ENCODE data around the gene OR8B4. TPM values are rescaled to one million over a fixed set of nuclear protein-coding genes. Genes with fewer than 3 reads are reported as not detected.

OR8B4 gene
- total and polyA plus RNA-seq, 12 donors: not detected

DNA sequence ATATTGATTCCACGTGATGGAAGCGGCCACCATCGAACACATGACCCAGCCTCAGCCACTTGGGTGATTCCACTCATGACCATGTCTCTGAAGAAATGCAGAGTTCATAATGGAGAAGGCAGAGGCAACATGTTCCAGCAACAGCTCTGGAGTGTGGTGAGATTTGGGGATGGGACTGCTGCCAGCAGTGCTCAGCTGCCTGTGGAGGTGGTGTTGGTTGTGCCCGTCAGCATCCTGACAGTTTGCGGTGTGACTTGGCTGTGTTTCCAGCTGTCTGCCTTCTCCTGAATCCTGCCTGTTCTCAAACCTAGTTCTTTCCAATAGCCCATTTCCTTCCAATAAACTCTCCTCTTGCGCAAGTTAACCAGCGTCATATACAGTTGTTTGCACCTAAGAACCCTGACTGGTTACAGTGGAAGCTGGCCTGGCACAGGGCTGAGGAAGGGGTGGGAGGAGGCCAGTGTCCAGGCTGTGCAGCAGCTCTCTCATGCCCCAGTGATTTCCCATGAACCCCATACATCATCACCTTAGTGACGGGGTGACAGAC lies 42.8 kb upstream of the OR8B4 start:
- H3K4me3 ChIP-seq: no peak overlapping the region
- H3K4me1 ChIP-seq (replicated peaks in 1 of 2): no peaks in the 10 kb centered on the region
- no peak overlapping the region for H3K27ac ChIP-seq
- no peak for DNase-seq
- no peak for TF ChIP-seq POLR2A (IDR thresholded peaks at IDR 0.05)
- TF ChIP-seq, protein P1, sequence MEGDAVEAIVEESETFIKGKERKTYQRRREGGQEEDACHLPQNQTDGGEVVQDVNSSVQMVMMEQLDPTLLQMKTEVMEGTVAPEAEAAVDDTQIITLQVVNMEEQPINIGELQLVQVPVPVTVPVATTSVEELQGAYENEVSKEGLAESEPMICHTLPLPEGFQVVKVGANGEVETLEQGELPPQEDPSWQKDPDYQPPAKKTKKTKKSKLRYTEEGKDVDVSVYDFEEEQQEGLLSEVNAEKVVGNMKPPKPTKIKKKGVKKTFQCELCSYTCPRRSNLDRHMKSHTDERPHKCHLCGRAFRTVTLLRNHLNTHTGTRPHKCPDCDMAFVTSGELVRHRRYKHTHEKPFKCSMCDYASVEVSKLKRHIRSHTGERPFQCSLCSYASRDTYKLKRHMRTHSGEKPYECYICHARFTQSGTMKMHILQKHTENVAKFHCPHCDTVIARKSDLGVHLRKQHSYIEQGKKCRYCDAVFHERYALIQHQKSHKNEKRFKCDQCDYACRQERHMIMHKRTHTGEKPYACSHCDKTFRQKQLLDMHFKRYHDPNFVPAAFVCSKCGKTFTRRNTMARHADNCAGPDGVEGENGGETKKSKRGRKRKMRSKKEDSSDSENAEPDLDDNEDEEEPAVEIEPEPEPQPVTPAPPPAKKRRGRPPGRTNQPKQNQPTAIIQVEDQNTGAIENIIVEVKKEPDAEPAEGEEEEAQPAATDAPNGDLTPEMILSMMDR (IDR thresholded peaks at IDR 0.05): no peak
- H3K36me3 ChIP-seq (replicated peaks in 1 of 2): no peaks in the 10 kb centered on the region
- H3K9me3 ChIP-seq (replicated peaks in 1 of 3): no peaks in the 10 kb centered on the region
- intact Hi-C loops (cut with DNase I): no loop called here
- no peaks in the 10 kb centered on the region for H3K27me3 ChIP-seq
- WGBS, 4 donors: 72 to 87% (median 82%) methylated on average over 7 to 8 of the region's 8 CpGs

DNA sequence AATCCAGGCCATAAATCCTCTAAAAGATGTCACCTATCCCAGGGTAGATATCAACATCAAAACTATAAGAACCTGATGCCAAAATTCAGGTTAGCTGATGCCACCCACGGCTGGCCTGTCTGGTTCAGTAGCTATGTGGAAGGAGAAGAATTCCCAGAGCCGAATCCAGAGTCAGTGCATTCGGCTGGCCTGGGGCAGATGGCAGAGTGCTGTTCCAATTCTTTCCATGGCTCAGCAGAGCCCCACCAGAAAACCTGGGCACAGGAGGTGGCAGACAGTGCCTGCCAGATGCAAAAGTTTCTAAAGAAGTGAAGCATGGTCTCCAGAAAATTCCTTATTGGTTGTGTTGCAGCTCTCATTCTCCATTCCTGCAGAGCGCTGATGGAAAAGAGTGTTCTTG lies 40.7 kb upstream of the OR8B4 start:
- no peak for TF ChIP-seq POLR2A (IDR thresholded peaks at IDR 0.05)
- TF ChIP-seq, protein P1 (IDR thresholded peaks at IDR 0.05): no peak
- WGBS, 4 donors: 75 to 82% (median 80%) methylated on average over 4 of the region's 4 CpGs
- Histone ChIP-seq H3K27me3 (no peaks in the 10 kb centered on the region), H3K4me3 (no peak overlapping the region), H3K4me1 (replicated peaks in 1 of 2) (no peaks in the 10 kb centered on the region), H3K36me3 (replicated peaks in 1 of 2) (no peaks in the 10 kb centered on the region), H3K9me3 (replicated peaks in 1 of 3) (no peaks in the 10 kb centered on the region), H3K27ac (no peak overlapping the region)
- intact Hi-C loops (cut with DNase I): no loop called here
- no peak for DNase-seq

DNA sequence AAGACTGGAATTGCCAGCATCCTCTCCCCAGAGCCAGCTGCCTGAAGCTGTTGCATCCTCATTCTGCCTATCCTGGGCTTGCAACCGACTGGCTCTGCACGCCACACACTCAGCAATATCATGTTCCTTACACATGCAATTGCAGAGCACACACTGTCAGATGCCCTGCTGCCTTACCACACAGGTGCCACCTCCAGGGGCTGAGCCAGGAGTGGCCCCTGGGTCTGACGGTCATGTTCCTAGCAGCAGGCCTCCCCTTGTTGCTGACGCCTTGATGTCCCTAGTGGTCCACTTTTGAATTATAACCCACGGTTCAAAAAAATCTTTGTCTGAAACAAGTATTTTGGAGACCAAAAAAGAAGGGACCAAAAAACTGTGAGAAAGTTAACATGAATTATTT lies 39.3 kb upstream of the OR8B4 start:
- Histone ChIP-seq H3K4me1 (replicated peaks in 1 of 2) (no peaks in the 10 kb centered on the region), H3K36me3 (replicated peaks in 1 of 2) (no peaks in the 10 kb centered on the region), H3K27ac (no peak overlapping the region), H3K9me3 (replicated peaks in 1 of 3) (no peaks in the 10 kb centered on the region), H3K4me3 (no peak overlapping the region), H3K27me3 (no peaks in the 10 kb centered on the region)
- WGBS, 4 donors: 52 to 70% (median 67%) methylated on average over 5 of the region's 5 CpGs
- no peak for TF ChIP-seq POLR2A (IDR thresholded peaks at IDR 0.05)
- TF ChIP-seq, protein P1 (IDR thresholded peaks at IDR 0.05): no peak
- intact Hi-C loops (cut with DNase I): no loop called here
- no peak for DNase-seq

DNA sequence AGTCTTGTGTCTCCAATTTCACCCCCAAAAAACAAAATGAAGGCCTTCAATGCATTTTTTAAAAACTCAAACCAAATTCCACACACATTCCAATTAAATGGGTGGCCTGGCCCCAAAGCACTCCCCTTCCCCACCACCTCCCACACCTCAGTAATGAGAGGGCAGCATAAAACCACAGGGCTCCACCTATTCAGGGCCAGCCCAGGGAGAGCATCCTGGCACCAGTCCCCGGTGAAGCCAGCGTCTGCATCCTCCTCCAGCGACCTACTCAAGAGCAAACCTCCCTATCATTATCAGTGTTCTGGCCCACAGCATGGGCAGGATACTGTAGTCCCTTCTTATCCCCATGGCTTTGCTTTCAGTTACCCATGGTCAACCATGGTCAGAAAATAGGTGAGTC lies 38.7 kb upstream of the OR8B4 start:
- no peak overlapping the region for H3K4me3 ChIP-seq
- DNase-seq: no peak
- WGBS, 4 donors: 47 to 94% (median 69%) methylated on average over 3 of the region's 3 CpGs
- H3K9me3 ChIP-seq (replicated peaks in 1 of 3): no peaks in the 10 kb centered on the region
- H3K36me3 ChIP-seq (replicated peaks in 1 of 2): no peaks in the 10 kb centered on the region
- intact Hi-C loops (cut with DNase I): no loop called here
- TF ChIP-seq, protein P1 (IDR thresholded peaks at IDR 0.05): no peak
- TF ChIP-seq POLR2A (IDR thresholded peaks at IDR 0.05): no peak
- H3K27ac ChIP-seq: no peak overlapping the region
- H3K27me3 ChIP-seq: no peaks in the 10 kb centered on the region
- H3K4me1 ChIP-seq (replicated peaks in 1 of 2): no peaks in the 10 kb centered on the region

Measured in adrenal gland (tissue), 12 donors.